HG03139 (cell line): ENCODE measurements around the gene C11orf71.

Source experiments
- ATAC-seq: cut with Tn5 transposase; IDR thresholded peaks from one replicate; pipeline ENCODE4 v1.9.1; 2021; ENCODE audit not compliant: unreplicated experiment

Gene C11orf71, protein sequence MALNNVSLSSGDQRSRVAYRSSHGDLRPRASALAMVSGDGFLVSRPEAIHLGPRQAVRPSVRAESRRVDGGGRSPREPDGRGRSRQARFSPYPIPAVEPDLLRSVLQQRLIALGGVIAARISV

DNA sequence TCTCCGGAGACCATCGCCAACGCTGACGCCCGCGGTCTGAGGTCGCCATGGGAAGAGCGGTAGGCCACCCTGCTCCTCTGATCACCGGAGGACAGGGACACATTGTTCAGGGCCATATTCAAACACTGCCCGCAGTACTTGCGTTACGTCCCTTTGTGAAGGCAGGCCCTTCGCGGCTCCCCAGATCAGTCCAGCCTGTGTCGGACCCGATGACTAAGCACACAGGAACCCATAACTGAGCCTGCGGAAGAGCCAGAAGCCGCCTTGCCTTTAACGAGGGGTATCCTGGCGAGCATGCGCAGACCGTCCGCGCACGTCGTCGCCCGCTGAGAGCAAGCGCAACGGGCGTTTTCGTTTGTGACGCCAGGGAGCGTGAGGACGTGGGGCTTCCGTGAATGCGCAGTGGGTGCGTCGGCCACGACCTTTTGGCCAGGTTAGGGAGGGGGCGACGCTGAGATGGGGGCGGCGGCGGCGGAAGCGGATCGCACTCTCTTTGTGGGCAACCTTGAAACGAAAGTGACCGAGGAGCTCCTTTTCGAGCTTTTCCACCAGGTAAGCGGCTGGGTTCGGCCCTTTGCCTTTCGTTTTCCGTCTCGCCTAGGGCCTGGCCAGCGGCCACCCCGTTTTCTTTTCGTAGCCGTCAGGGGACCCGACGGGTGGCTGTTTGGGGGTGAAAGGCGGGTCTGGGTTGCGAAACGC, at the start of gene C11orf71, which contains the start of gene RBM7:
C11orf71 (minus strand) TSS at position 296 of the 699 bp plus-strand sequence; CDS start at position 116, 180 bp downstream.
RBM7 (plus strand) TSS at position 451 of the 699 bp plus-strand sequence; CDS start at position 457, 6 bp downstream.
- peak; percentile 91 for ATAC-seq

DNA sequence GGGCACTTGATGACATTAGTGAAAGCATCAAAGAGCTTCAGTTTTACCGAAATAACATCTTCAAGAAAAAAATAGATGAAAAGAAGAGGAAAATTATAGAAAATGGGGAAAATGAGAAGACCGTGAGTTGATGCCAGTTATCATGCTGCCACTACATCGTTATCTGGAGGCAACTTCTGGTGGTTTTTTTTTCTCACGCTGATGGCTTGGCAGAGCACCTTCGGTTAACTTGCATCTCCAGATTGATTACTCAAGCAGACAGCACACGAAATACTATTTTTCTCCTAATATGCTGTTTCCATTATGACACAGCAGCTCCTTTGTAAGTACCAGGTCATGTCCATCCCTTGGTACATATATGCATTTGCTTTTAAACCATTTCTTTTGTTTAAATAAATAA, 49.5 kb upstream of the C11orf71 start:
- ATAC-seq: no peak

DNA sequence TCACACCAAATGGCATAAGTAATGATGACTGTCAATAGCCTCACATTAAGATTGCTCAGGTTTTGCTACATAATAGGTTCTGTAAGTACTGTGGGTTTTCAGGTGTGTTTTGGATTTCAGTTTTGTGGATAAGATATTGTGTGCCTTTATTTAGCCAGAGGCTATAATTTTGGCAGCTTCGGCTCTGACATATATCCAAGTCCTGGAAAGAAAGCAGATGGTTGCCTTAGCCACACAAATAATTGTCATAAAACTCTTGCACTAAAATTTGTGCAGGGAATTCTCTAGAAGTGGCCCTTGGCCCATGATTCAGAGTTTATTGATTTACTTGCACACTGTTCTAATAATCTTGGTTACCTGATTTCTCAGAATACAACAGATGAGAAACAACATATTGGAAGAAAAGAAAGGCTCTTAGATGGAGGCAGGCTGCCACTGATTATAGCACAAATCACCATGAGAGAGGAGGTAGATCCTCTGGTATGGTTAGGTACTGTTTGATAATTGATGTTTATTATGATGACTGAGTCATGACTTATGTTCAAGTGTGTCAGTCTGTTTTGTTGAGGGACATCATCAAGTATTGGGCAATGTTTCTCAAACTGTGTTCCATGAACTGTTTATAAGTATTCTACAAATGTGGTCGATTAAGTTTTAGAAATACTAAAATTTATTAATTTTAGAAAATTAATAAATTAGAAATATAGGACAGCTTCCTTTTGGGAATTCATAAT, 48.6 kb upstream of the C11orf71 start:
- no peak for ATAC-seq

DNA sequence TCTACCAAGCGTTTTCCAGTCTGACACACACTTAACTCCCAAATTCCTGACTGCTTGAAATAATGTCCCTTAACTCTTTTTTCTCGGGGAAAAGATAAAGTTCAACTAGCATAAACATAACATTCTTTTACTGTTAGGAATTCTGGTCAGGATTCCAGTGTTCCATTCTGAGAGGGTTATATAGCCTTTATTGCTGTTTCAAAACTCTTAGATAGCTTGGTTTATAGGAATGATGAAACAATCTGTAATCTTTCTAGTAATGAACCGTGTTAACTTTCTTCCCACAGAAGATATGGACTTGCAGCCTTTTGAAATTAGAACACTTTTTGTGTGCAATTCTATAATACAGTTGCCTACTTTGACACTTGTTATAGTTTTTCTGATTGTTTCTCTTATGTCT, 47.6 kb upstream of the C11orf71 start:
- no peak for ATAC-seq

DNA sequence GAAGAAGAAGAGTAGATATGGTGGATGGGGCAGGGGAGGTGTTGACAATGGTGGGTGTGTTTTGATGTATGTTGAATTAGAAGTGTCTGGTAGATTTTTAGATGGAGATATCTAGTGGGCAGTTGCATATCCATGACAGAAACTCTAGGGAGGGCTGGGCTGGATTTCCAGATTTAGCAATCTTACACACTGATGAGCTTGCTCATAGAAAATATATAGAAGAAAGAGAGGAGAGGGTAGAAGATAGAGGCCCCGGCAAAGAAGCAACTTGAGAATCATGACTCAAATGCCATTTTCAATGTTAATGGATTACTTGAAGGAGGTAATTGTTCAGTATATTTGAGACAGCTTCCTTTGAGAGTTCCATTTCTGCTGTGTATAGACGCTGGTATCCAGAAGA, 47.1 kb upstream of the C11orf71 start:
- ATAC-seq: no peak

DNA sequence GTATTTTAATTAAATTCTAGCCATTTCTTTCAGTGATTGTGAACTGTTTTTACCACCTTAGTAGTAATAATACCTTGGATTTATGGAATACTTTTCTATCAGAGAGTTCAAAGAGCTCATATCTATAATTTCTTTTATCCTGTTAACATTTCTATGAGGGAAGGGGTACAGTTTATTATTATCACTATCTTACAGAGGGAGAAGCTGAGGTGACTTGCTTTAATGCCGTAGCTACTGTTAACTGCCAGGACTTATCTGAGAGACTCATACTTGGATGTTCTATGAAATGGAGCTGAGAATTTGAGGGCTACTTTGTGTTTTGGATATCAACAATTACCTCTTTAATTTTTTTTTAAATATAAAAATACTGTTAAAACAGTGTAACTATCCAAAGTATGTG, 42.2 kb upstream of the C11orf71 start:
- no peak for ATAC-seq

DNA sequence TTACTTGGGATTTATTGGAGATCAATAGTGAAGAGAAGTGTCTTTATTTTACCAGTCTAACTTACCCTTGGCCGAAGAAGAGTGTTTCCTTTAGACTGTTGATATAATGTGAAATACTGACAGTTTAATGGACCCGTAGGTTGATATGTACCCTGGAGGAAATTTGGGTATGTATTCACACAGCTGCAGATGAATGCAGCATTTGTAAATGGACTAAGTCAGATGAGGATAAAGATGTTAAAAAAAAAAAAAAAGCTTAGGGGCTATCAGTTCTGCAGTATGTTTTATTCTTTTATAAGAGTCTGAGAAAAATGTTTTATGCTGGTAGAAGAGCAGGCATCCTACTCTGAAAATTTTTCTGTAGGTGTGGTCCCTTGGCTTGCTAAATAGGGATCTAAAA, 41.6 kb upstream of the C11orf71 start:
- no peak for ATAC-seq

DNA sequence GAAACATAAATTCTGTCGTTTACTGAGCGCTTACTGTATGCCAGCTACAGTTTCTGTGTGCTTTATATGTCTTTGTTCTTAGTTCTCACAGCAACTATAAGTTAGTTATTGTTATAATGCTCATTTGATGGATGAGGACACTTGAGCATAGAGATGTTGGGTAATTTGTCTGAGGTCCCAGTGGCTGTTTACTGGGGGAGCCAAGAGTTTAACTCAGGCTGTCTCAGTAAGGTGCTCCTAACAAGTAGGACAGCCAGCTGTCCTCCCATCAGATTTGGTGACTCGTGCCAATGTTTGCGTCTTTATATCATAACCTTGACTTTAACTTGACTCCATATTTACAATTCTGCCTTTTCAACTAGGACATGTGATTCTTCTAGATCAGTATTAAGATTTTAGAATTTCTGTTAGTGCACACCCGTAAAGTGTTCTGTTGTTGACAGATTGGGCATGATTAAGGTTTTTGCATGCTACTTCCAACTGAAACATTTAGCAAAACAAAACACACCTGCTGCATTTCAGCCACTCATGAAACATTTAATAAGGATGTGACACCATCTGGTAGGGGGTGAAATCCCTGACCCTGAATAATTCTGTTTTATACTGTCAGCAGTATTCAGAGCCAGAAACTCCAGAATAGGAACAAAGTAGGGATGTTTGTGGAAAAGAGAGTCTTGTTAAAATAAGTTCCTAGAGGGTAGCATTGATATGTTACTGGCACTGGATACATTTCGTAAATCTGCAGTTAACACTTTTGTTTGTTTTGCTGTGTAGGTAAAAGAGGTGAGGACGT, 40.9 kb upstream of the C11orf71 start:
- no peak for ATAC-seq

DNA sequence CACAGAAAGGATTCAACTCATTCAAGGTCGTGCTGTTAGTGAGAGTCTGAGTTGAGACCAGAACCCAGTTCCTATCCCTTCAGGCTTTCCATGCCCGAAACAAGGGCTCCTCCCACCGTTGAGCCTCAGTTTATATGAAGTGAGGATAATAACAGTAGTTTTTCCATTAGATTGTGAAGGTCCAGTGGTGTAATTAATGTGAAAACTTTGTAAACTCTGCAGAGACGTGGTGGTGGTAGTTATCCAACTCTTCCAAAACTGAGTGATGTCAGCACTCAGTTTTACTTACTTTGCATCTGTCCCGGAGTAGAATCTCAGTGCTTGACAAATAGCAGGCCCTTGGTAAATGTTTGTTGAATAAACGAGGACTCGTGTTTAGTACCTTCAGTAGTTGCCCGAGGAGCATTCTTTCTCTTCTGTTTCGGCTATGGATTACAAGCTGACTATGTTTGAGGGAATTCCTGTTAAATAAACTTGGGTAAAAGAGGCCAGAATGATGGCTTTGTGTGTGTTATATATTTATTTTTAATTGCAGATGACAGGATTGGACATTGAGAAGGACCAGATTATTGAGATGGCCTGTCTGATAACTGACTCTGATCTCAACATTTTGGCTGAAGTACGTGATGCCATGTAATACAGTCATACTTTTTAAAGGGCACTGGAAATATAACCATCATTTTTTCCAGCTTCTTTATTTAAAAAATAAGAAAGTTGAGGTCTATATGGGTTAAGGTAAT, 40.0 kb upstream of the C11orf71 start:
- ATAC-seq: no peak

DNA sequence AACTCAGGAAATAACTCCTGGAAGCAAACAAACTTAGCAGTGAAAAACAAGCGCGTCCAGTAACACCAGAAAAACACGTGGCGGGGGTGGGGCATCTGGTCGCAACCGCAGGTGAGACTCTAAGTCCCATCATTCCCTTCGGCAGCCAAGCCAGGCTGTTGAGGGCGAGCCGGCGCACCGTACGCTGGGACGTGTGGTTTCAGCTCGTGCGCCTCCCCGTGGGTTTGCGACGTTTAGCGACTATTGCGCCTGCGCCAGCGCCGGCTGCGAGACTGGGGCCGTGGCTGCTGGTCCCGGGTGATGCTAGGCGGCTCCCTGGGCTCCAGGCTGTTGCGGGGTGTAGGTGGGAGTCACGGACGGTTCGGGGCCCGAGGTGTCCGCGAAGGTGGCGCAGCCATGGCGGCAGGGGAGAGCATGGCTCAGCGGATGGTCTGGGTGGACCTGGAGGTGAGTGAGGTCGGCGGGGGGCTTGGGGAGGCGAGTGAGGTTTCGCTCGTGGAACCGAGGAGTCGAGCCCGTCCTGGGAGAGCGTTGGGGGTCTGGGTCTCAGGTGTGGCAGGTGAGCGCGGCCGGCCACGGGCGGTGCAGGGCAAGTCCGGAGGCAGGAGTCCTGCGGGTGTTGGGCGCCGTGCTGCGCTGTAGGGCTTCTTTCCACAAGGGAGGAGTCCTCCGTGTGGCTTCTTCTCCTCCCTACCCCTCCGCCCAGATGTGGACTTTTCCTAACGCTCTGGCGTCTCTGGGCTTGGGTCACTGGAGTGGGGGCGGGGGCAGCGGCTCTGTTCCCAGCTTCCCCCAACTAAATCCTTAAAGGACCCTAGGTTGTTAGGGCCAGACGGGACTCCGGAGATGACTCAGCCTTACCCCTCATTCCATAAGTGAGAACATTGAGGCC, 39.2 kb upstream of the C11orf71 start, which contains the start of gene REXO2:
REXO2 (plus strand) TSS at position 239 of the 892 bp plus-strand sequence; CDS start at position 301, 62 bp downstream.
- peak; percentile 100 for ATAC-seq

DNA sequence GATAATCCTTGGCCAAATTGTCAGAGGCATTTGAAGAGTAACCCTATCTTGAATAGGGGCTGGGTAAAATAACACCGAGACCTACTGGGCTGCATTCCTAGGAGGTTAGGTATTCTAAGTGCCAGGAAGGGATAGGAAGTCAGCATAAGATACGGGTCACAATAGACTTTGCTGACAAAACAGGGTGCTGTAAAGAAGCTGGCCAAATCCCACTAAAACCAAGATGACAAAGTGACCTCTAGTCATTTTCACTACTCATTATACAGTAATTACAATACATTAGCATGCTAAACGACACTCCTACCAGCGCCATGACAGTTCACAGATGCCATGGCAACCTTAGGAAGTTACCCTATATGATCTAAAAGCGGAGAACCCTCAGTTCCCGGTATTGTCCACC, 38.0 kb upstream of the C11orf71 start:
- no peak for ATAC-seq

DNA sequence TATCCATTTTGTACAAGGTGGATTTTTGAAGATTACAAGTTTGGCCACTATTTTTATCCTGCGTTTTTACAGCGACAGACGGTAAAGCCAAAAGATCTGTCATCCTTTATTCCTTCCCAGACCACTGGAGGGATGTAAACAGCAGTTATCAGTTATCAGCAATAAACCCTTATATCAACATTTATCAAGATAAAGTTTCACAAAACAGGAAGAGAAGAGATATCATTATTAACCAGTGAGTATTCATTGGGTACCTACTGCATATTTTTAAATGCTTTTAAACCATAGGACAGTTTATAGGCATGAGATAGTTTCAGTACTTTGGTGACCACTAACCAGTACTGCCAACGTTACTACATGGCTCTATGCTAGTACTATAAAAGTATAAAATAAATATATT, 33.1 kb upstream of the C11orf71 start:
- no peak for ATAC-seq

DNA sequence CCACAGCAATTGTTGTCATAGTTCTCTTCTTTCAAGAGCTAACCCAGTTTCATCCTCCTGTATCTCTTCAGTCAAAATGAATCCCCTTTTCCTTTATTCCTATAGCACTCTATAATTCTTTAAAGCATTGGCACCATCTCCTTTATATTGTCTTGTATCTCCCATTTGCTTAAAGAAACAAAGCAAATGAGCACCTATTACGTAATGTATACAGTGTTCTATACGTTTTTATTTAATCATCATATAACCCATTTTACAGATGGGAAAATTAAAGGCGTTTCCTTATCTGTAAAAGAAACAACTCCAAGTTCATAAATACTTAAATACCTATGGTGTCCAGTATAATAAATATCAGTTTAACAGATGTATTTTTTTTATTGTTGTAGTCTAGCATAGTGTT, 32.6 kb upstream of the C11orf71 start:
- ATAC-seq: no peak

DNA sequence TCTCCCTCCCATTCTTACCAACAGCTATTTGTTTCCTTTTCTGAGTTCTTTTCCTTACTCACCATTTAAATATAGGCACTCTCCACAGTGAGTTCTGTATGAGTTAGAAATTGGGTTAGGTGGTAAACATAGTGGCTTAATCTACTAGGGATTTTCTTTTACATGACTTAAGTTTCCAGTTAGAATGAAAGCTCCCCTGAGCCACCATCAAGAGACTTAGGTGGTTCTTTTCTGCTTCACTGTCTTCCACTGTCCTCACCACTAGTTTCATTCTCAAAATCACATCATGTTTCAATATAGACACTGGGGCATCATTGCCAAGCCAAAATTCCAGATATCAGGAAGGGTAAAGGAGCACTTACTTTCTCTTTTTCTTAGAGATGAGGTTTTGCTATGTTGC, 30.0 kb upstream of the C11orf71 start:
- no peak for ATAC-seq

DNA sequence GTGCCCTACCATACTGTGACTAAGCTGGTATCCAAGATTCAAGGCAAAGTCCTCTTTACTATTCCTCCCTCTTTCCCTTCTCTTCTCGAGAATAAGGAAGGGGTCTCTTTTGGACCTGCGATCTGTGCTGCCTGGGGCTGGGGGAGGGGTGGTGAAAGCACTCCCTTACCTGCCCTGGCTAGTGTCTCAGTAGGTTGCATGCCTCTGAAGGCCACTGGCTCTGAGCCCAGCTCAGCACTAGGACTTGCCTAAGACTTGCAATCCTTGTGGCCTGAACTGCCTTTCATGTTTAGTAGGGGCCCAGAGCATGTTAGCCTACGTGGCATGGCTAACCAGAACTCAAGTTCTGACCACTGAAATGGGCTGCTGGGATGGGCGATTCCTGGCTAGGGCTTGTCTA, 26.0 kb upstream of the C11orf71 start:
- ATAC-seq: no peak

DNA sequence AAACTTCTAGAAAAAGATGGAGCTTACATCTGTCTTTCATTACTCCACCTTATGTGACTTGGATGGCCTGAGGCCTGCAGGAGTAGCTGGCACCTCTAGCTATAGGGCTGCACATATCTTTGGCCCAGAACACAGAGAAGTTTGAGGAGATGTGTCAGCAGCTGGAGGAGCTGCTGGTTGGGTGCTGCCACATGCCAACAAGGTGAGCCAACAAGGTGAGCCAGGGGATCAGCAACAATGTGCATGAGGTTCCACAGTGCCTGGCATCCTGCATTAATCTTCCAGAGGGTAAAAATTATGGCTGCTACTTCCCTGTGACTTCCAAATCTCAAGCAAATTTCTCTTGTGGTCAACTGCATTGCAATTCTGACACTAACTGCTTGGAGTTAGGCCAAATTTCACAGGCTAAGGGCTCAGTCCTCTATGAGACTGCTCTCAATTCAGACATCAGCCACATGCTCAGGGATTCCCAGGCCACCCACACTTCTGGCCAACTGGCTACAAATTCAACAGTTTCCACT, 16.2 kb upstream of the C11orf71 start:
- ATAC-seq: no peak

DNA sequence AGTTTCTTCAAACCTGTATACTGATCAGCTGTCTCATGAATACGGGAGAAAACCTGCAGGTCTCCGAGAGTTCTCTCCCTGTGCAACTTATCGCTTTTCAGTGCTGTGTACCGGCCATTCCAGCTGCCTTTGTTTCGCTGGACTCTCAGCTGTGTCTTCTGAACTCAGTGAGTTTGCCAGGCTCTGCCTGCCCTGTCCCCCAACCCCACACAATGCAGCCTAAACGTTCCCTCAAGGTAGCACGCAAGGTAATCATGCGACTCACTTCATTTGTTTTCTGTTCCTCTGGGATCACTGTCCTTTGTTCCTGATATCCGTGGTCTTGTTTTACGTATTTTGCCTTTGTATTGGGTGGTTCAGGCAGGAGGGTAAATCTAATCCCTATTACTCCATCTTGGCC, 13.6 kb upstream of the C11orf71 start:
- ATAC-seq: no peak

DNA sequence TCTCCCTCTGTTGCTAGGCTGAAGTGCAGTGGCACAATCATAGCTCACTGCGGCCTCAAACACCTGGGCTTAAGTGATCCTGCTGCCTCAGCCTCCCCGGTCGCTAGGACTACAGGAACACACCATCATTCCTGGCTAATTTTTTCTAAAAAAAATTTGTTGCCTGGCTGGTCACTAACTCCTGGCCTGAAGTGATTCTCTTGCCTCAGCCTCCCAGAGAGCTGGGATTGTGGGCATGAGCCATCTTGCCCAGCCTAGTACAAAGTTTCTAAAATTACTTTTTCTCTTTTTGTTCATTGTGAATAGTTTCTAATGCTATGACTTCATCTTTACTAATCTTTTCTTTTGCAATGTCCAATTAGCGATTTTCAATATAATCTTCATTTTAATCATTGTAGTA, 12.6 kb upstream of the C11orf71 start:
- no peak for ATAC-seq

DNA sequence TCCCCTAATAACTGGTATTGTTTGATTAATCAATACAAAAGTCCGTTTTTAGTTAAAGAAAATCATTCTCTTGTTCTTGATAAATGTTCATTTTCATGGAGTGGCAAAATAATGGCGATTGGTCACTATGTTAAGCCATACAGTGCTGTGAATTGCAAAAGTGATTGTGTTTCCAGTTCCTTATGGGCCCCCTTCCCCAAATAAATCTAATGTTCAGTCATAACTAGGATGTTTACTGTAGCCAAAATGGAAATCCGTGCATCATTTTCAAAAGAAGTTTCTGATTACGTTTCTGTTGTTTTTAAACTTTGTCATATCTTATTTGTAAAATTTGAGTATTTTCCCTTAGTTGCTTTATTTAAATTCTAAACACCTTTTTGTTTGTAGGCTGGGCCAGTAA, 1.0 kb upstream of the C11orf71 start:
- no peak for ATAC-seq

DNA sequence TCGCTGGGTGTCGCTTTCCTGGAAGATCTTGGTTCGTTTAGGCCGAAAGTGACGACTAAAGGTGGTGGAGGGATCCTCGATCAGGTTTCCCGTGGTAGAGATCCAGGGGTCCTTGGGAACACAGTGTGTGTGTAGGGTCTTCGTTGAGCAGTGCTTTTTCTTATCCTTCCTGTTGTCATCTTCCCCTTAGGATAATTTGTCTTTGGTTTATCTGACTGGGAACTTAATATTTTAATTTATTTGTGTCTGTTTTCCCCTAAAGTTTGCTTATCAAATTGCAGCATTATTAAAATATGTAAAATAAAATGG, 558 bp upstream of the C11orf71 start:
- ATAC-seq: no peak
